HepG2 (cell line): ENCODE measurements around the gene COMT. TPM values are rescaled to one million over a fixed set of nuclear protein-coding genes. Genes with fewer than 3 reads are reported as not detected.

Source experiments
- AGO1 ChIP-seq: fragments of 200-400 bp; formaldehyde crosslinking; IDR thresholded peaks from 2 replicates; pipeline ENCODE4 v1.6.1; 2017; ENCODE audit warnings: mild to moderate bottlenecking, low read depth, low read length, moderate library complexity; ENCODE audit not compliant: poor library complexity, severe bottlenecking
- BCL6 ChIP-seq: IDR thresholded peaks from 2 replicates; pipeline ENCODE4 v1.6.1; 2016; ENCODE audit warnings: missing genetic modification reagents, missing compliant biosample characterization
- FOSL2 ChIP-seq: sonication (generic); formaldehyde crosslinking; IDR thresholded peaks from 2 replicates; pipeline ENCODE4 v1.4.0; 2020; ENCODE audit warnings: missing genetic modification reagents
- MAX ChIP-seq: IDR thresholded peaks from 2 replicates; pipeline ENCODE4 v1.6.1; 2012; ENCODE audit warnings: inconsistent platforms
- MXI1 ChIP-seq: IDR thresholded peaks from 3 replicates; pipeline ENCODE4 v1.6.1; 2012; ENCODE audit warnings: low read depth, low read length, inconsistent platforms, borderline replicate concordance
- NFIC ChIP-seq: IDR thresholded peaks from 2 replicates; pipeline ENCODE4 v1.6.1; 2012; ENCODE audit warnings: mild to moderate bottlenecking, low read length, inconsistent platforms
- PAF1 ChIP-seq: IDR thresholded peaks from 2 replicates; pipeline ENCODE4 v1.6.1; 2016; ENCODE audit warnings: missing genetic modification reagents, missing compliant biosample characterization
- POLR2A ChIP-seq, 2 experiments: IDR thresholded peaks; 2 replicates each; pipeline ENCODE4 v1.6.1; 2011; ENCODE audit warnings: low read depth in 2 of 2, low read length in 2 of 2, mild to moderate bottlenecking in 1 of 2, moderate library complexity in 1 of 2; ENCODE audit not compliant: insufficient read depth in 1 of 2
- SAP130 ChIP-seq: IDR thresholded peaks from 2 replicates; pipeline ENCODE4 v1.6.1; 2016; ENCODE audit warnings: low read depth
- SETDB1 ChIP-seq: sonication (generic); formaldehyde crosslinking; IDR thresholded peaks from 2 replicates; pipeline ENCODE4 v1.5.1; 2020; ENCODE audit warnings: missing genetic modification reagents, mild to moderate bottlenecking, borderline replicate concordance
- TAF1 ChIP-seq: sonication (generic); formaldehyde crosslinking; IDR thresholded peaks from 2 replicates; pipeline ENCODE4 v1.4.0; 2020; ENCODE audit warnings: missing genetic modification reagents
- XRCC5 ChIP-seq: fragments of 200-400 bp; formaldehyde crosslinking; optimal IDR thresholded peaks from 2 replicates; pipeline ENCODE3; 2017; ENCODE audit warnings: mild to moderate bottlenecking, low read length
- ZFP36 ChIP-seq: fragments of 150-350 bp; IDR thresholded peaks from 2 replicates; pipeline ENCODE4 v1.6.1; 2018; ENCODE audit warnings: borderline replicate concordance, low read length, low read depth; ENCODE audit not compliant: partially characterized antibody
- ZNF296 ChIP-seq: sonication (generic); formaldehyde crosslinking; conservative IDR thresholded peaks from 2 replicates; pipeline ENCODE4 v1.5.0; 2020; ENCODE audit warnings: mild to moderate bottlenecking, missing genetic modification reagents
- ZNF451 ChIP-seq: sonication (generic); formaldehyde crosslinking; IDR thresholded peaks from 2 replicates; pipeline ENCODE4 v1.5.0; 2020; ENCODE audit warnings: mild to moderate bottlenecking, missing genetic modification reagents
- ZNF629 ChIP-seq: sonication (generic); formaldehyde crosslinking; conservative IDR thresholded peaks from 2 replicates; pipeline ENCODE4 v1.5.0; 2020; ENCODE audit warnings: missing genetic modification reagents
- ZSCAN21 ChIP-seq: sonication (generic); formaldehyde crosslinking; IDR thresholded peaks from 2 replicates; pipeline ENCODE4 v1.8.0; 2022; ENCODE audit warnings: mild to moderate bottlenecking, missing genetic modification reagents, moderate library complexity, borderline replicate concordance
- ZSCAN5A ChIP-seq: sonication (generic); formaldehyde crosslinking; IDR thresholded peaks from 2 replicates; pipeline ENCODE4 v1.8.0; 2022; ENCODE audit warnings: mild to moderate bottlenecking, missing genetic modification reagents, borderline replicate concordance
- polyA plus RNA-seq, 8 experiments: library from polyadenylated mRNA; depleted of rRNA in 3 of 8; stranded (reverse) in 7 of 8; unstranded in 1 of 8; fragments of >200 nt; fragmentation: Illumina TruSeq in 4 of 8; extraction: Trizol in 4 of 8; gene quantifications; 2 replicates each; pipeline versions ENCODE4 v1.2.1 to v1.2.3, GENCODE V29; 2011 to 2016; ENCODE audit warnings: low read depth in 4 of 8, missing spikeins in 1 of 8, mixed read lengths in 1 of 8; ENCODE audit not compliant: insufficient read depth in 1 of 8
- total RNA-seq, 5 experiments: library from RNA; depleted of rRNA; stranded (reverse); fragments of >200 nt; fragmentation: Illumina TruSeq; extraction: Trizol; gene quantifications; 2 replicates each; pipeline ENCODE4 v1.2.3, GENCODE V29; 2016; ENCODE audit warnings: low read depth in 1 of 5
- TF ChIP-seq, protein P1 (sequence below): sonication (generic); formaldehyde crosslinking; IDR thresholded peaks from 2 replicates; pipeline ENCODE4 v1.4.0; 2020; ENCODE audit warnings: missing genetic modification reagents
- TF ChIP-seq, protein P2 (sequence below): sonication (generic); formaldehyde crosslinking; IDR thresholded peaks from 2 replicates; pipeline ENCODE4 v1.5.0; 2020; ENCODE audit warnings: mild to moderate bottlenecking, missing genetic modification reagents, moderate library complexity
- TF ChIP-seq, protein P3 (sequence below): IDR thresholded peaks from 2 replicates; pipeline ENCODE4 v1.6.1; 2016; ENCODE audit warnings: missing compliant biosample characterization, missing genetic modification reagents, borderline replicate concordance

COMT gene
- total and polyA plus RNA-seq, 2 of the 13 experiments (the other 11 are each of a cell fraction or from before 2014, with no cell fraction given) = 156 to 162 TPM

DNA sequence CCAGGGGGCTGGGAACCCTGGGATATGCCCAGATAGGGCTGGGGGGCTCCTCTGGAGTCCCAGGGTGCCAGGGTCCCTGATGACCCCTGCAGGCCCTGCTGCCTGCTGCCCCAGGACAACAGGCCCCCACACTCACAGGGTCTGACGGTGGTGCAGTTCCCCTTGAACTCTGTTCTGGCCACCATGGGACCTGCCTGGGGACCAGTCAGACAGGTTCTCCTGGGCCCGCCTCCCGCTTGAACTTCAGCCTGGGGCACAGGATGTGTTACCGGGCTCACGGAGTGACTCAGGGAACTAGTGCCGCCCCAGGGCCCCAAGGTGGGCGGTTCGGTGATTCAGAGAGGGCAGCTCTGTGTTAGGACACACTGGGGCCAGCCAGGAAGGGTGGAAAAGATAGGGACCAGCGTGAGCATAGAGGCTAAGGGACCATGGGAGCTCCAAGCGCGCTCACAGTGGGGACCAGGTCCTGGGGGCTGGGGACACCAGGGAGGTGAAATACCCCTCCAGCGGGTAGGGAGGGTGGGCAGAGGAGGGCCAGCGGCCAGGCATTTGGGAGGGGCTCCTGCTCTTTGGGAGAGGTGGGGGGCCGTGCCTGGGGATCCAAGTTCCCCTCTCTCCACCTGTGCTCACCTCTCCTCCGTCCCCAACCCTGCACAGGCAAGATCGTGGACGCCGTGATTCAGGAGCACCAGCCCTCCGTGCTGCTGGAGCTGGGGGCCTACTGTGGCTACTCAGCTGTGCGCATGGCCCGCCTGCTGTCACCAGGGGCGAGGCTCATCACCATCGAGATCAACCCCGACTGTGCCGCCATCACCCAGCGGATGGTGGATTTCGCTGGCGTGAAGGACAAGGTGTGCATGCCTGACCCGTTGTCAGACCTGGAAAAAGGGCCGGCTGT, 21.6 kb downstream of the COMT start (continued):
- TF ChIP-seq, protein P1, sequence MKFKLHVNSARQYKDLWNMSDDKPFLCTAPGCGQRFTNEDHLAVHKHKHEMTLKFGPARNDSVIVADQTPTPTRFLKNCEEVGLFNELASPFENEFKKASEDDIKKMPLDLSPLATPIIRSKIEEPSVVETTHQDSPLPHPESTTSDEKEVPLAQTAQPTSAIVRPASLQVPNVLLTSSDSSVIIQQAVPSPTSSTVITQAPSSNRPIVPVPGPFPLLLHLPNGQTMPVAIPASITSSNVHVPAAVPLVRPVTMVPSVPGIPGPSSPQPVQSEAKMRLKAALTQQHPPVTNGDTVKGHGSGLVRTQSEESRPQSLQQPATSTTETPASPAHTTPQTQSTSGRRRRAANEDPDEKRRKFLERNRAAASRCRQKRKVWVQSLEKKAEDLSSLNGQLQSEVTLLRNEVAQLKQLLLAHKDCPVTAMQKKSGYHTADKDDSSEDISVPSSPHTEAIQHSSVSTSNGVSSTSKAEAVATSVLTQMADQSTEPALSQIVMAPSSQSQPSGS (CRISPR knock-in tag) = peak; percentile 62
- peak; percentile 93 for TF ChIP-seq SAP130 (CRISPR knock-in tag)
- peak; percentile 40 for TF ChIP-seq AGO1
- TF ChIP-seq SETDB1 (CRISPR knock-in tag) = no peak
- TF ChIP-seq BCL6 (CRISPR knock-in tag) = peak; percentile 51; the same call in 1 of the 2 replicates
- TF ChIP-seq TAF1 (CRISPR knock-in tag) = peak; percentile 29
- peak; percentile 74; the same call in 1 of the 3 replicates for TF ChIP-seq MXI1
- TF ChIP-seq, protein P2, sequence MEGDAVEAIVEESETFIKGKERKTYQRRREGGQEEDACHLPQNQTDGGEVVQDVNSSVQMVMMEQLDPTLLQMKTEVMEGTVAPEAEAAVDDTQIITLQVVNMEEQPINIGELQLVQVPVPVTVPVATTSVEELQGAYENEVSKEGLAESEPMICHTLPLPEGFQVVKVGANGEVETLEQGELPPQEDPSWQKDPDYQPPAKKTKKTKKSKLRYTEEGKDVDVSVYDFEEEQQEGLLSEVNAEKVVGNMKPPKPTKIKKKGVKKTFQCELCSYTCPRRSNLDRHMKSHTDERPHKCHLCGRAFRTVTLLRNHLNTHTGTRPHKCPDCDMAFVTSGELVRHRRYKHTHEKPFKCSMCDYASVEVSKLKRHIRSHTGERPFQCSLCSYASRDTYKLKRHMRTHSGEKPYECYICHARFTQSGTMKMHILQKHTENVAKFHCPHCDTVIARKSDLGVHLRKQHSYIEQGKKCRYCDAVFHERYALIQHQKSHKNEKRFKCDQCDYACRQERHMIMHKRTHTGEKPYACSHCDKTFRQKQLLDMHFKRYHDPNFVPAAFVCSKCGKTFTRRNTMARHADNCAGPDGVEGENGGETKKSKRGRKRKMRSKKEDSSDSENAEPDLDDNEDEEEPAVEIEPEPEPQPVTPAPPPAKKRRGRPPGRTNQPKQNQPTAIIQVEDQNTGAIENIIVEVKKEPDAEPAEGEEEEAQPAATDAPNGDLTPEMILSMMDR (CRISPR knock-in tag) = peak; percentile 12; the same call in 1 of the 2 replicates
- no peak for TF ChIP-seq ZNF451 (CRISPR knock-in tag)
- no peak for TF ChIP-seq XRCC5
- no peak; the same call in 1 of the 2 replicates for TF ChIP-seq PAF1
- TF ChIP-seq NFIC = no peak
- TF ChIP-seq ZNF629 (CRISPR knock-in tag) = no peak
- TF ChIP-seq FOSL2 (CRISPR knock-in tag) = peak; percentile 95
- TF ChIP-seq MAX = peak; percentile 10; the same call in 1 of the 2 replicates
- TF ChIP-seq ZSCAN5A (CRISPR knock-in tag) = no peak
- TF ChIP-seq ZNF296 = no peak
- TF ChIP-seq ZFP36 = no peak
- peak; percentile 37; the same call in 1 of the 2 replicates for TF ChIP-seq ZSCAN21 (CRISPR knock-in tag)
- TF ChIP-seq, protein P3, sequence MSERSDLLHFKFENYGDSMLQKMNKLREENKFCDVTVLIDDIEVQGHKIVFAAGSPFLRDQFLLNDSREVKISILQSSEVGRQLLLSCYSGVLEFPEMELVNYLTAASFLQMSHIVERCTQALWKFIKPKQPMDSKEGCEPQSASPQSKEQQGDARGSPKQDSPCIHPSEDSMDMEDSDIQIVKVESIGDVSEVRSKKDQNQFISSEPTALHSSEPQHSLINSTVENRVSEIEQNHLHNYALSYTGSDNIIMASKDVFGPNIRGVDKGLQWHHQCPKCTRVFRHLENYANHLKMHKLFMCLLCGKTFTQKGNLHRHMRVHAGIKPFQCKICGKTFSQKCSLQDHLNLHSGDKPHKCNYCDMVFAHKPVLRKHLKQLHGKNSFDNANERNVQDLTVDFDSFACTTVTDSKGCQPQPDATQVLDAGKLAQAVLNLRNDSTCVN (CRISPR knock-in tag) = no peak
- TF ChIP-seq POLR2A (IDR thresholded peaks at IDR 0.05; ENCODE audit: insufficient read depth in 1 of 2, low read depth in 2 of 2, low read length in 2 of 2) = peak; percentile 31 to 66; a peak in 3 of 4 replicates
